T-helper 2 cell (primary cell): Measurements from ENCODE around the gene PDZRN4.
"Not testable (repeated sequence)": the region's sequence is repeated elsewhere in the genome, so short reads cannot be mapped to it uniquely, and the experiment has no call there.

ENCODE experiments used
- DNase-seq, 5 experiments: peaks; one replicate each; pipeline versions ENCODE4 v3.0.0 to v3.0.0-alpha.2; 2012 to 2022

Gene PDZRN4

DNA sequence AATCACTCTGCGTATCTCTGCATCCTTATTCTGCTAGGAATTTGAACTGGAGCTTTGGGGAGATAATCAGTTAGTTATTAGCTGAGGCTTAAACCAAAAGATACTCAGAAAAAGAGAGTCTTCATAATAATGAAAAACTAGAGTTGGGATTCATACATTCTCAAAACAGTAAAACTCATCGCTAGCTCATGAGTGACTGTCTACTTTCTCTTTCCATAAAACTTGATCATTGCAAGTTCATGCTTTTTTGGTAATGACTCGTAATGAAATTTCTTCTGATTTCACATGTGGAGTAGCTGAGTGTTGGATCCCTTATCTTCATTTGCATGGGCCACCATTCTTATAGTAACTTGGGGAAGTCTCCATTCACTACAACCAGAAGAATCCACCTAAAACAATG is 397.7 kb downstream of the PDZRN4 start:
- DNase-seq, result no peak

DNA sequence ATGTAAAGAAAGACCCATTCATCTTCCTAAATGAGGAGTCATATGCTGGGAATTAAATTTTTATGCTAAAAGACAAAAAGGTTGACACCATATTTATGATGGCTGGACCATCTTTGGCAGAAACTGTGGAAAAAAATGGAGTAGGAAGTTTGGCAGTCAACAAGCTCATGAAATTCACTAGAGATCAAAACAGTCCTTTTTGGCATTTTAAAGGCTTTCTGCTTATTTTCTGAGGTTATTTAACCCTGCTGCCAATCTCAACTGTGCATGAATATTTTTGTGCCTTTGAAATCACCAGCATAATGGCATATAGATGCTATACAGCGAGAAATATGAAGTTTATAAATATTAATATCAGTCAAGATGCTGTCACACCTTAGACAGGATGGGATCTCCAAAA is 399.5 kb downstream of the PDZRN4 start:
- no peak for DNase-seq

DNA sequence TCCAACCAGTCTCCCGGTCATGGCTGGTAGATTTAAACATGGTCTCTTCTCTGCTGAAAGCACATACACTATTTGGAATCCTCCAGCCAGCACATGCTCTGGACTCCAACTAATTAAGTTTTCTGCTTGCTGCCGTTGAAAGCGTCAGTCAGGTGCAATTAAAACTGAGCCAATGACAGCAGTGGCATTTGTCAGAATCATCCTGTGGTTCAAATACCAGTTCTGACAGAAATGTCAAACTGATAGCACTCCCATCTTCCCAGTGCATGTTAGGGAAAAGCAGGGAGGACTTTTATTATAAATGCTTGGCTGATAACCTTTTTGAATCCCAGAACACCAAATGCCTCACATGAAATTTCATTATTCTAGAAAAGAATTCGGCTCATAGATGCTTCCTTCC is 401.8 kb downstream of the PDZRN4 start:
- no peak for DNase-seq

DNA sequence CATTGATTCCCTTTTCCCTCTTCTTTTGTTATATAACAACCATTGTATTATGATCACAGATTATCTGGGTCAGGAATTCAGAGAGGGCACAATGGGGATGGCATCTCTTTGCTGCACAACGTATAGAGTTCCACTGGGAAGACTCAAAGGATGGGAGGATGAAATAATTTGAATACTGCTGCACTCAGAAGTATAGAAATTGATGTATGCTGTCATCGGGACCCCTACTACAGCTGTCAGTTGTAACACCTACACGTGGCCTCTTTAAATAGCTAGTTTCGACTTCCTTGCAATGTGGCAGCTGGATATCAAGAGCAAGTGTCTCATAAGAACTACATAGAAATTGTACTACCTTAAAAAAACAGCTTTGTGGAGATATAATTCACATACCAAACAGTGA is 408.1 kb downstream of the PDZRN4 start:
- DNase-seq, result no peak

DNA sequence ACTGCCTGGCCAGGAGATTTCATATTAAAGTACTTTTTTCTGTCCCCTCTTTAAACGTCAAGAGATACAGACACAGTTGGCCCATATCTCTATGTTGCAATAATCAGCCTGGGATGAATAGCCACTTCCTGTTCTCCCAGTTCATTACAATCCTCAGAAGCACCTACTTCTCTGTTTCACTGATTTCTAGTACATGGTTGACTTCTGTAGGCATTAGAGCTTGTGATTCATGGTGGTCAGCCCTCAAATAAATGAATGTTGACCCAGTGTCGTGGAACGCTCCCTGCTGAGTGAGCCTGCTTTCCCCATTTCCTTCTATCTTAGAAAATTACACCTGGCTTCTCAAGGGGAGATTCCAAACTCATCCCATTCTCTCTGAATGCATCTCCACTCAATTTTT is 416.7 kb downstream of the PDZRN4 start:
- no peak for DNase-seq

DNA sequence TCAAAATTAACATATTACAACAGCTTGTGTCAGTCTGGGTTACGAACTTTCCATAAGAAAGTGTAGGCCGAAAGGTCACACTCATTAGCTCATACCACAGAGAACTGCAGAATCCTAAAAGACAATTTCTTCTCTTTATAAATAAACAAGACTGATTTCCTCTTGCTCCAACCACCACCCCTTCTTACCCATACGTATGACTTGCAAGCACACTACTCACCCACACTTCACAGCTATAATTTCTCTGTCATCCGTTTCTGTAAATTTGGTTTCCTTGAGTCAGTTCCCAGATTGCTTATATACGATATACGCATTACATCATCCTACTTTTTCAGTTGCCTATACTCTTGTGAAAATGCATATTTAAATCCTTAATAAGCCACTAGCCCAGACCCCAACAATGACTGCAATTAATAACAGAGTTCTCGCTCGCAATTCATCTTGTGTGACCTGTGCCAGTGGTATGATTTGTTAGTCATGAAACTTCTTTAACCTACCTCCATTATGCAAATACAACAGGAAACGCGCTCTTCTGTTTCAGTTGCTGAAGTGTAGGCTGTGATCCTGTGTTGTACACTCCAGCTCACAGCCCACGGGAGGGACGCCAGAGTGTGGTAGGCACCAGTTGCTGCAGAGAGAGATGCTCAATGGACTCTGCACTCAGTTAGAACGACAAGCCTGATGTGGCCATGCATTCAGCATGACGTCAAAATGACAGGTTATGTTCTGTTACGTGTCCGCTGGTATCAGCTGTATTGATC is 417.6 kb downstream of the PDZRN4 start:
- DNase-seq, result no peak

DNA sequence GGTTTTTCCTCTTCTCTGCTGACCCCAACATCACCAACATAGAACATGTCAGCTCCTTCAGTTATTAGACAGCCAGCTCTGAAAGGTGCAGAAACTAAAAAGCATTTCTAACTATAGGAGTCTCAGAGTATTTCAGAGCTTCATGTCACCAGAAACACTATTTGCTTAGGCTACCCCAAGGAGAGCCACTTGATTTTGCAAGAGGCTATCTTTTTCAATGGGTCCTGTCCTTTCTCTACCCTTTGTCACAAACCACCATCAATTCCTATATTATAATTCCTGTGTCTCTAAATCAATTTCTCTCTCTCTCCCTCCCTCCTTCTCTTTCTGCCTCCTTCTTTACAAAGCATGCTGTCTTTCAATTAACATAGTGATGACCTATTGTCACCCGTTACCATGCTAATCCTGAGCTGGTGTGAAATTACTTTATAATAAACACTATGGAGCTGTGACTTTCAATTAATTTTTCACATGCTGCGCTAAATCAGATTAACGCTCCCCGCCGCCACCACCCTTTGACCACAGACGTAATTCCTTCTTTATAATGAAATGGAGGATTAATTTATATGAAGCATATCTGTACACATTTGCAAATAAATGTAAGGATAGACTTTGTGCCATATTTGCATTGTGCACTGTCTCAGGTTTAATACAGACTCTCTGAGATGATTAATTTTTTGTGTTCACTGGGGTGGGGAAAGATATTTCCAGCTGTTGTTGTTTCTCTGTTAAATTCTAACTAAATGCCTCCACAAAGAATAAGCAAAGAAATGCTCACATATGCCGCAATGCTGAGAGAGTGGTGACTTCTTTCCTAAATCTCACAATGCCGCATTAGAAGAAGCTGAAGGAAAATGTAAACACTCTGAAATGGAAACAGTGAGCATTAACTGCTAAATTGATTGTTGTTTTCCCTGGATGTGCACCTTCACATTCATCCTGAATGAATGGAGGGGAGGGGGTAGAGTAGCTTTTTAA is 418.6 kb downstream of the PDZRN4 start:
- DNase-seq, result no peak

DNA sequence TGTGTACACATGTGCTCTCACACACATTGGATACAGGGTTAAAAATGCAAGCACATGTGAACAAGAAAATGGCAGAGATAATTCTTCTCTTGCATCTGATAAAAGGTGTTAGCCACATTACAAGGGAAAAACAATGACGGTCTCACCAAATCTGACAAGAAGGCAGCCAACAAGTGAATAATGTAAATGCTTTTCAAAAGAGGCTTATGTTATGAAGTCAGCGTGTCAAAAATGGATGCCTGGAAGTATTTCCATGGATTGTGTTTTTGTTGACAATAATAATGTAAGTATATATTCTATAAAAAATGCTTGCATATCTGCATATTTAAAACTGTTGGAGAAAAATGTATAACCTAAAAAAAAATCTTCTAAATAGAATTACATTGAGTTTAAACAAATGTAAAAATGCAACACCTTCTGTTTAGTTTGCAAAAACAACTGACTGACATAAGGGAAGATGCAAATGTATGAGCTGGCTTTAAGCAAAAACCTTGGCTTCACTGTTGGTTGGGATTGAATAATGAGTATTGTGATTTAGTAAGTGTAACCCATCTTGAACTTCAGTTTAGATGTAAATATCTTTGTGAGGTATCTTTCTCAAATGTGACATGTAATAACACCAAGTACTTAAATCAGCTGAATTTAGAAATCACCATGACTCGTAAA is 424.9 kb downstream of the PDZRN4 start:
- no peak for DNase-seq

DNA sequence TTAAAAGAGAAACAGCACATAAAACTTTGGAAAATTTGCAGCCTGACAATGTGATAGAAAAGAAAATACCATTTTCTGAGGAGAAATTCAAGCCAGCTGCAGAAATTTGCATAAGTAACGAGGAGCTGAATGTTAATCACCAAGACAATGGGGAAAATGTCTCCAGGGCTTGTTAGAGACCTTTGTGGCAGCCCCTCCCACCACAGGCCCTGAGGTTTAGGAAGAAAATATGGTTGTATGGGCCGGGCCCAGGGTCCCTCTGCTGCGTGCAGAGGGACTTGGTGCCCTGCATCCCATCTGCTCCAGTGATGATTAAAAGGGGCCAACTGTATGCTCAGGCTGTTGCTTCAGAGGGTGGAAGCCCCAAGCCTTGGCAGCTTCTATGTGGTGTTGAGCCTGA is 427.1 kb downstream of the PDZRN4 start:
- DNase-seq, result not testable (repeated sequence)

DNA sequence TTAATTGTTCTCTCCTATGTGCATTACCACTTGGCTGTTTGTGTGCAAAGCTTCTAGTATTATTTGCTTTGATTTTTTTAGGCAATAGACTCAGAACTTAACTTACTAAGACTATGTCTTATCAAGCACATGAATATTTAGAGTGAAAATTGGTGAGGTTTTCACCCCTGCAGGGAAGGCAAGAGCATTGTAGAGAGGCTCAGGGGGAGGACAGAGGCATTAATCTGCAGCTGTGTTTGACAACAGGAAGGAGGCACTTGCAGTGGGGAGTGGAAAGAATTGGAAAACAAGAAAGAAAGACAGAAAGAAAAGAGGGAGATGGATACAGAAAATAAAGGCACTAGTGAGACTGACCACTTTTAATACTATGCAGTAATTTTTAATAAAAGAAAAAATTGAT is 431.6 kb downstream of the PDZRN4 start:
- no peak for DNase-seq

DNA sequence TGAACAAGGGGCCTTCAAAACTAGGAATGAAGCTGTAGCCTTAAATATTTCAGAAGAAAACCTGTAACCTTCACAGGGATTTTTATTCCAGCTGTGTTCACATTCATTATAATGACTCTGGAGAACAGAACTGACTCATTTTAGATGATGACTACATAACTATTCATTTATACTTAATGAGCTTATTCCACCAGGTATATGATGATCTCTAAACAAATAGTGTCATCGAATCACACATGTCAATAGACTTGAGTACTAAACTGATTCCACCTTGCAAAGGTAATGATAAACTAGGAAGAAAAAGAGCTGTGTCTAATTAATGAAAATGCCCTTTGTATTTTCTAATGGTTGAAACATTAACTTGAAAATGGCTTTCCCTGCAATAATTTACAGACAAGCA is 433.2 kb downstream of the PDZRN4 start:
- DNase-seq, result no peak
